Lower lobe of right lung (tissue), 2 donors: ENCODE measurements around the gene MLN. TPM values are rescaled to one million over a fixed set of nuclear protein-coding genes. Genes with fewer than 3 reads are reported as not detected.
A peak's percentile ranks its signal among the peaks of the same experiment; 100 is the strongest.

Experiments
- ATAC-seq, 2 donors: fragments of 200-7000 bp; cut with Tn5 transposase; one replicate each; pipeline ENCODE4 v1.9.1; 2020 to 2022; ENCODE audit warnings: mild to moderate bottlenecking in 2 of 2, moderate library complexity in 2 of 2
- DNase-seq: peaks from one replicate; pipeline ENCODE4 v3.0.0-alpha.2; 2020
- H3K27ac ChIP-seq: fragments of 200-600 bp; one replicate; pipeline ENCODE4 v1.8.0; 2022
- H3K27me3 ChIP-seq: fragments of 200-600 bp; one replicate; pipeline ENCODE4 v1.8.0; 2022; ENCODE audit warnings: low read depth
- H3K36me3 ChIP-seq: fragments of 200-600 bp; one replicate; pipeline ENCODE4 v1.8.0; 2022; ENCODE audit warnings: mild to moderate bottlenecking
- H3K4me1 ChIP-seq: fragments of 200-600 bp; one replicate; pipeline ENCODE4 v1.8.0; 2022
- H3K4me3 ChIP-seq: fragments of 200-600 bp; one replicate; pipeline ENCODE4 v1.8.0; 2022; ENCODE audit warnings: mild to moderate bottlenecking
- H3K9me3 ChIP-seq: fragments of 200-600 bp; one replicate; pipeline ENCODE4 v1.8.0; 2022
- CTCF ChIP-seq: fragments of 200-600 bp; IDR thresholded peaks from one replicate; pipeline ENCODE4 v1.8.0; 2022; ENCODE audit warnings: antibody characterized with exemption, mild to moderate bottlenecking
- intact Hi-C: fragments of 100-400 bp; cut with DNase I; formaldehyde crosslinking; loops from one replicate; pipeline ENCODE4 v1.11.0; 2022
- total RNA-seq: library from RNA; stranded (reverse); fragmentation: NEBNext Ultra II Directional; extraction: Animal tissue kit (Norgen Biotek cat#: 25700); gene quantifications from one replicate; pipeline ENCODE4 v1.2.1, GENCODE V29; 2021
- donor health status: DM: no; HTN: yes; CAD: no; lungs with severe emphysema.

Gene MLN
- total RNA-seq, 1 donor from 2014 or later: not detected

- Histone ChIP-seq H3K27me3 (peaks cover 5% of the 10 kb centered on the region), H3K4me1 (peaks cover 11% of the 10 kb centered on the region), H3K36me3 (no peaks in the 10 kb centered on the region), H3K27ac (no peak overlapping the region), H3K4me3 (no peak overlapping the region), H3K9me3 (no peaks in the 10 kb centered on the region)
- intact Hi-C loops: no loop called here
- no peak for TF ChIP-seq CTCF
- ATAC-seq (no peak), DNase-seq (no peak)
These were observed 56.0 kb downstream of the MLN start for GRCh38 chr6:33747823-33748222.

- H3K27me3 ChIP-seq: peaks cover 5% of the 10 kb centered on the region
- H3K27ac ChIP-seq: peak within 1 kb of the TSS; percentile 76
- ATAC-seq (peak; percentile 18 to 22), DNase-seq (no peak)
- no peaks in the 10 kb centered on the region for H3K9me3 ChIP-seq
- intact Hi-C loops: no loop called here
- no peaks in the 10 kb centered on the region for H3K36me3 ChIP-seq
- H3K4me1 ChIP-seq: peaks cover 11% of the 10 kb centered on the region
- TF ChIP-seq CTCF: no peak
- H3K4me3 ChIP-seq: peak within 1 kb of the TSS; percentile 39
These were observed 57.1 kb downstream of the MLN start, which contains the start of gene IP6K3 for GRCh38 chr6:33746651-33747100. TSS of gene IP6K3 (minus strand) at chr6:33746905. CDS start at chr6:33735476, 11,429 bp downstream.

GRCh38 chr6:33746036-33746600 is 57.7 kb downstream of the MLN start:
- TF ChIP-seq CTCF: no peak
- H3K27me3 ChIP-seq: peaks cover 5% of the 10 kb centered on the region
- H3K4me1 ChIP-seq: peaks cover 11% of the 10 kb centered on the region
- peak overlapping the region; percentile 76 for H3K27ac ChIP-seq
- intact Hi-C loops: no loop called here
- ATAC-seq (peak; percentile 24 to 40), DNase-seq (no peak)
- H3K36me3 ChIP-seq: no peaks in the 10 kb centered on the region
- H3K9me3 ChIP-seq: no peaks in the 10 kb centered on the region
- H3K4me3 ChIP-seq: peak overlapping the region; percentile 39

GRCh38 chr6:33745548-33745947 is 58.3 kb downstream of the MLN start:
- H3K4me1 ChIP-seq: peaks cover 11% of the 10 kb centered on the region
- no peaks in the 10 kb centered on the region for H3K9me3 ChIP-seq
- H3K4me3 ChIP-seq: peak overlapping the region; percentile 39
- TF ChIP-seq CTCF: no peak
- peak overlapping the region; percentile 76 for H3K27ac ChIP-seq
- H3K27me3 ChIP-seq: peaks cover 5% of the 10 kb centered on the region
- intact Hi-C loops: no loop called here
- DNase-seq: no peak
- H3K36me3 ChIP-seq: no peaks in the 10 kb centered on the region
- no peak for ATAC-seq

- Histone ChIP-seq H3K4me3 (peak overlapping the region; percentile 39), H3K36me3 (no peaks in the 10 kb centered on the region), H3K27ac (peak overlapping the region; percentile 76), H3K4me1 (peaks cover 11% of the 10 kb centered on the region), H3K27me3 (peaks cover 5% of the 10 kb centered on the region), H3K9me3 (no peaks in the 10 kb centered on the region)
- TF ChIP-seq CTCF: no peak
- intact Hi-C loops: no loop called here
- ATAC-seq (no peak), DNase-seq (no peak)
These were observed 58.8 kb downstream of the MLN start for GRCh38 chr6:33744895-33745546.

Other genes with a start within 250 kb of the MLN start
- 22.3 TPM for gene BAK1, start 223.7 kb downstream of the MLN start, total RNA-seq
- 74.7 TPM for gene ITPR3, start 182.7 kb downstream of the MLN start, total RNA-seq
- gene UQCC2, start 92.3 kb downstream of the MLN start, total RNA-seq: 39.6 TPM
- gene IP6K3, start 57.1 kb downstream of the MLN start, total RNA-seq: 3.5 TPM
- 53.6 TPM for gene LEMD2, start 14.9 kb downstream of the MLN start, total RNA-seq